SH-SY5Y (cell line): ENCODE measurements around the gene NAA38.

Source experiments
- GATA2 ChIP-seq: IDR thresholded peaks from 2 replicates; pipeline ENCODE4 v1.6.1; 2011; ENCODE audit warnings: mild to moderate bottlenecking, low read depth, low read length
- GATA3 ChIP-seq: IDR thresholded peaks from 2 replicates; pipeline ENCODE4 v1.6.1; 2011; ENCODE audit warnings: low read depth, mild to moderate bottlenecking, low read length, moderate library complexity

DNA sequence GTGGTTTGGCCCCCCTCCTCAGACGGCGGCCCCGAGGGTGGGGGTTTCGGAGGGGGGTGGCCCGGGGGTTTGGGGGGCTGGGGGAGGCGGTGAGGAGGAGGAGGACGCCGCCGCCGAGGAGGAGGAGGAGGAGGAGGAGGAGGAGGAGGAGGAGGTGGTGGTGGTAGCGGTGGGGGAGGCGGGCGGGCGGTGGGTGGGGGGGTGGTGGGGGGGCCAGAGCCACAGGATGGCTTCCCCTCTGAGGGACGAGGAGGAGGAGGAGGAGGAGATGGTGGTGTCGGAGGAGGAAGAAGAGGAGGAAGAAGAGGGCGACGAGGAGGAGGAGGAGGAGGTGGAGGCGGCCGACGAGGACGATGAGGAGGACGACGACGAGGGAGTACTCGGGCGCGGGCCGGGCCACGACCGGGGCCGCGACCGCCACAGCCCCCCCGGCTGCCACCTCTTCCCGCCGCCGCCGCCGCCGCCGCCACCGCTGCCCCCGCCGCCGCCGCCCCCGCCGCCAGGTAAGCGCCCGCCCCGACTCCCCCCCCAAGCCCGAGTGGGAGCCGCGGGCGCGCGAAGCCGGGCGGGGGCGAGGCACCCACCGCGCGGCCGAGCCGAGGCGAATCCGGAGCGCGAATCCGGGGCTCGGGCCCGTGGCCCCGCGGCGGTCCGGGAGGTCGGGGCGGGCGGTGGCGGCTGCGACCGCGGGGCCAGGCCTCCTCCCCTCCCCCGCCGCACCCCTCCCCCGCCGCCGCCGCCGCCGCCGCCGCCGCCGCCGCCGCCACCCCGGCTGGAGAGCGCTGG is 27.4 kb upstream of the NAA38 start:
- TF ChIP-seq GATA2 (no peak), GATA3 (no peak)
